Activated CD8-positive, alpha-beta memory T cell treated with anti-CD3 and anti-CD28 coated beads for 36 hours (primary cell): ENCODE data around the gene FIP1L1. TPM values are rescaled to one million over a fixed set of nuclear protein-coding genes. Genes with fewer than 3 reads are reported as not detected.
"Not testable (repeated sequence)": the region's sequence is repeated elsewhere in the genome, so short reads cannot be mapped to it uniquely, and the experiment has no call there.

Experiments used
- CTCF ChIA-PET: fragments of 350-600 bp; sonication (Branson Sonifier 250); formaldehyde crosslinking; loops from one replicate; lab custom pipeline; 2021; ENCODE audit warnings: antibody characterized with exemption; lab: Charles Lee
- POLR2A ChIA-PET: fragments of 350-600 bp; sonication (Branson Sonifier 250); formaldehyde crosslinking; loops from one replicate; lab custom pipeline; 2021; ENCODE audit warnings: antibody characterized with exemption; lab: Charles Lee
- total RNA-seq, 2 experiments: library from RNA; stranded (reverse); gene quantifications; one replicate each; pipeline ENCODE4 v1.2.3, GENCODE V29; 2021

Gene FIP1L1
- total RNA-seq, 2 experiments from 2014 or later = 74.1 to 75.4 TPM

DNA sequence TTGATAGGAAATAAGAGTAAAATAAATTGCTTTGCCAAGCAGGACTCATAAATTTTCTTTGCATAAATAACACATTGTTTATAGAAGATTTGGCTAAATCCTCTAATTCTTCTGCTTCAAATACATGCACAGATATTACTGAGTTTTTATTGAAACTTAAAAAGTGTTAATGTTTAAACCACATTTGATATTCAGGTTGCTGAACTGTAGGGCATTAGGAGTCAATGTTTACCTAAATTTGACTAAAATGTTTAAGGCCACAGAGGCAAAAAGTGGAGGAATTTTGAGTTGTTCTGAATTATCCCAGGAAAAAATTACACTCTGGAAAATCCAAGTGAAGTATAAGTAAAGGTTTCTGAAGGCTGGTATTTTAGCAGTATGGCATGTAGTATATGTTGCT is 78.7 kb downstream of the FIP1L1 start:
- CTCF ChIA-PET = no interaction called here
- POLR2A ChIA-PET = no interaction called here

DNA sequence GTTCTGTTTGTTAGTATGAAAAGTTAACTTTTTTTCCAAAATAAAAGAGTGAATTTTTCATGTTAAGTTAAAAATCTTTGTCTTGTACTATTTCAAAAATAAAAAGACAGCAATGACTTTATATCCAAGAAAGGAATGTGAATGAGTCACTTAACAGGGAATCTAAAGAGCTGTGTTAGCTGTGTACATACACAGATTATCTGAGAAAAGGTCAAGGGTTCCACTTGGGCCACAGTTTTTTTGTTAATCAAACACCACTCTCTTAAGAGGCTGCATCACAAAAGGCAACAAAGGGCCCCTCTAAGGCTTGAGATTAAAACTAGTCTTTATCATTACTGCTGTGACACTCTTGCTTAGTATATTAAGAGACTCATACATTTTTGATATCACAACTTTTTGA is 82.1 kb downstream of the FIP1L1 start:
- ChIA-PET POLR2A (interaction anchor here (0.7 kb wide), 1 partner anchor 94 kb away, joined by 3 read pairs; no protein-coding TSS in a partner anchor), CTCF (interaction anchor here (0.7 kb wide), 2 partner anchors 51 to 383 kb away, joined by 3 to 5 read pairs; no protein-coding TSS in a partner anchor)

DNA sequence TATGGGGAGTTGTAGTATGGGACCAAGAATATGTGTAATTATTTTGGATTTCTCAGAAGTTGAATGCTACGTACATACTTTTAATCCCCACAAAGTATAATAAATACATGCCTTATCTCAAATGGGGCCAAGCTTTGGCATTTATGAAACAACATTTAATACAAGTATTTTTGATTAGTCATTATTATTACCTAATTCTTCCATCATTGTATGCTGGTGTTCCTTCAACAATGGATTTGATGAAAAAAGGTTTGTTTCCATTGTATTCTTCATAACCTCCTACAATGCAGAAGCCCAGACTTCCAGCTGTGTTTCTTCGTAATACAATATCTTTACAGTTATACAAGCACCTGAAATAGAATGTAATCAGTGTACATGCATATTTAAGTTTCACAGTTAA is 83.8 kb downstream of the FIP1L1 start:
- ChIA-PET POLR2A (no interaction called here), CTCF (no interaction called here)

DNA sequence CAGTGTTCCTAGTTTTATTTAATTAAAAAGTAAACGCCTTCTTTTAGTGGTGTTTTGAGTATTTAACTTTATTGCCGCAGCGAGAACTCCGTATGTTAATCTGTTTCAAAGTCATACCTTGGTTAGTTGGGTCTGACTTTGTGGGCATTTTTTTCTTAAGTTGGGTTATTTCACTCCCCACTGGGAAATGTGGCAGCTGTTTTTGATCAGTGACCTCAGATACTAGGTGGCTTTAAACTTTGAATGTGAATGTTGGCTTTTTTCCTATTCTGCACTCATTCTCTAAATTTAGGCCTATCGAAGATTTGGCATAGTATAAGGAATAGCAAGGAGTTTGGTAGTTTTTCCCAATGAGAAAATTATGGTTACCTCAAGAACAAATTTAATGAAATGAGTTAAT is 85.9 kb downstream of the FIP1L1 start:
- POLR2A ChIA-PET = no interaction called here
- CTCF ChIA-PET = no interaction called here

DNA sequence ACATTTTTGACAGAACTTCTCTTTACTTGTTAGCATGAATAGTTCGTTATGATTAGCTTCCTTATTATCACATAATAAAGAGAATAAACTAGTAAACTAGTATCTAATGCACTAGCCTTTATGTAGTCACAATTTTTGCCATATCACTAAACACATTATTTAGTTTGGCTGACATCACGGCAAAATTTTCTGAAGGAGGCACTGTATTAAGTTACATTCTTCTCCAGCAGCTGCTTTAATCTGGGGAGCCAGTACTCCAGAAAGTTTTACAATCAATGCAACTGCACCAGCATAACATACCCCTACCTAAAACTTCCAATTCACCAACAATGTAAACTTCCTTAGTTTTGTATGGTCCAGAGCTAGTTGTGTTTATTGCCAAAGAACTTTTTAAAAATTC is 87.8 kb downstream of the FIP1L1 start:
- CTCF ChIA-PET = no interaction called here
- POLR2A ChIA-PET = no interaction called here

DNA sequence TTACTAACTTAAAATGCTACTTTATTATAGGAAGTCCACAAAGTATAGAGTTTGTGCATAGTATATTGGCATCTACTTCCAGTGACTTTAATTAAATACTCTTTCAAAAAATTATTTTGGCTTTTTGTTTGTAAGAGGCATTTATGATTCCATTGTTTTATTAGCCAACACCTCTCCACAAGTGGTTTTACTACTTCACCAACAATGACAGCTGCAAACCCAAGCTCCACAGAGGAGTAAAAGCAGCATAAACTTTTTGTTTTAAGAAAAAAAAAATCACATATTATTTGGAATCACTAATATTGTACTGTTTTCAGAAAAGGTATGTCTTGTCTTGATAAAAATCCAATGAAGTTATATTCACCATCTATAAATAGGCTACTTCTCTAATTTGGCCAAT is 88.5 kb downstream of the FIP1L1 start:
- CTCF ChIA-PET = no interaction called here
- POLR2A ChIA-PET = no interaction called here

DNA sequence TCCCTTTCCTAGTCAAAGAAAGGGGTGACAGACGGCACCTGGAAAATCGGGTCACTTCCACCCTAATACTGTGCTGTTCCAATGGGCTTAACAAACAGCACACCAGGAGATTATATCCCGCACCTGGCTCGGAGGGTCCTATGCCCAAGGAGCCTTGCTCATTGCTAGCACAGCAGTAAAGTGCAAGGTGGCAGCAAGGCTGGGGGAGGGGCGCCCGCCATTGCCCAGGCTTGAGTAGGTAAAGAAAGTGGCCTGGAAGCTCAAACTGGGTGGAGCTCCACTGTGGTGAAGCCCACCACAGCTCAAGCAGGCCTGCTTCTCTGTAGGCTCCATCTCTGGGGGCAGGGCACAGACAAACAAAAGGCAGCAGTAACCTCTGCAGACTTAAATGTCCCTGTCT is 89.1 kb downstream of the FIP1L1 start:
- CTCF ChIA-PET, POLR2A ChIA-PET: not testable (repeated sequence)

DNA sequence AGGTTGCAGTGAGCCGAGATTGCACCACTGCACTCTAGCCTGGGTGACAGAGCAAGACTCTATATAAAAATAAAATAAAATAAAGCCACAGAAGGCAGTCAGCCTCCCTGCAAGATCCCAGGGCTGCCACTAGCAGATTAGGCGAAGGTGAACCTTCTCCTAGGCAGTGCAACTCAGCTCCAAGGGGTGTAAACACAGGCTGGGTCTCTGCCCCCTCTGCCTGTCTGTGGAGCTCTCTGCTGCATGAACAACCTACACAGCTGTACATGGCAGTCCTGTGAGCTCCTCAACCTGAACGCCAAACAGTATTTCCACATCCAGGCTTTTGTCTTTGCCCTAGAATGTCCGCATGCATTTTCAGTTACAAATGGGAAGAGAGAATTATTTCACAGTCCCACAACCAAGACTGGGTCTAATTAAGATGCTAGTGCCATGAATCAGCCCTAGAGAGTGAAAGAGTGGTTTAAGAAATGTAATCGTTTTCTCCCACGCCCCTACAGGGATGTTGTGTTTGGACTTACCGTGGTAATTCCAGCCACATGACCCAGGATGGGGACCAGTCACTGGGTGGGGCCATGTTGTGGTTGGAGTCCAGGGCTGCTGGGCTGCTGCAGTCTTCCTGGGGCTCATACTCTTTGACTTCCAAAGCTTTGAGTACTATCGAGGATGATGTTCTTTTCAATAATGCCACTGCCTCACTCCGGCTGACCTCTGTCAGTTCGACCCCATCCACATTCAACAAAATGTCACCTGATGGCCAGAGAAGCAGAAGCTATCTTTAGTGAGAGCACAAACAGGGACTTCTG is 99.0 kb downstream of the FIP1L1 start:
- ChIA-PET POLR2A (no interaction called here), CTCF (no interaction called here)

DNA sequence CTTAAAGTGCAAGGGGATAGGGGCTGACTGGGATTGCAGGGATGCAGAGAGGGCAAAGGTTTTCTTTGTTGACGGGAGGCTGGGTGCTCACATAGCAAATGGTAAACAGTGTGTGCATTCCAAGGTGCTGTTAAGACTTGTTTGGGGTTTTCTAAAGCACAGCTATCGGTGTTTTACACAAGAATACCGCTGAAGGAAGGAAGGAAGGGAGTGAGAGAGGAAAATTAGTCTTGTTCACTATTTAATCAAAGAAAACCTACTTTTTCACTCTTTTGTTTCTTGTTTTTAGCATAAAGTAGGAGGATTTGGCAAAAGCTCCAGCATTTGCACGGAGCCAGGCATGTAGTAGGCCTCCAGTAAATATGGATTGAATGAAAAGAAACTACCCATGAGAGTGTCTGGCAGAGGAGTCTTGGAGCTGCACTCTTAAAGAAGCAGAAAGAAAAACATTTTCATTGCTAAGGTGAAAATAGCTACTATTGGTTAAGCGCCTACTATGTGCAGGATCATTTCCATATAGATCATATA is 99.7 kb downstream of the FIP1L1 start:
- CTCF ChIA-PET = no interaction called here
- POLR2A ChIA-PET = no interaction called here

DNA sequence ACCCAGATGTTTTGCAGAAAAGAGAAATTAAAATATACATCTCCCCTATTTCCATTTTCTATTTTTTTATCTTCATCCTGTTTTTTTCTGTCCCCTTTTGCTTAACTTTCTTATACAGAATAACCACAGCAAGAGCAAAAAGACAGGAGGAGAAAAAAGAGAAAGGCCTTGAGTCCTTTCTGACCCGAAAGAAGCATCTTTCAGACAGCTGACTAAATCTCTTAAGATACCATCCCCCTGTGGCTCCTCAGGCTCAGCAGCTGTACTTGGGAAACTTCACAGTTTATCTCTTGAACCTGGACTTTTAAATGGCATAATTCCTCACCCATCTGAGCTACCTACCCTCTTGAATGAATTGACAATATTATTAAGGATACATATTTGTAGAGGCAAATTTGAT is 100.2 kb downstream of the FIP1L1 start:
- CTCF ChIA-PET = no interaction called here
- POLR2A ChIA-PET = no interaction called here

DNA sequence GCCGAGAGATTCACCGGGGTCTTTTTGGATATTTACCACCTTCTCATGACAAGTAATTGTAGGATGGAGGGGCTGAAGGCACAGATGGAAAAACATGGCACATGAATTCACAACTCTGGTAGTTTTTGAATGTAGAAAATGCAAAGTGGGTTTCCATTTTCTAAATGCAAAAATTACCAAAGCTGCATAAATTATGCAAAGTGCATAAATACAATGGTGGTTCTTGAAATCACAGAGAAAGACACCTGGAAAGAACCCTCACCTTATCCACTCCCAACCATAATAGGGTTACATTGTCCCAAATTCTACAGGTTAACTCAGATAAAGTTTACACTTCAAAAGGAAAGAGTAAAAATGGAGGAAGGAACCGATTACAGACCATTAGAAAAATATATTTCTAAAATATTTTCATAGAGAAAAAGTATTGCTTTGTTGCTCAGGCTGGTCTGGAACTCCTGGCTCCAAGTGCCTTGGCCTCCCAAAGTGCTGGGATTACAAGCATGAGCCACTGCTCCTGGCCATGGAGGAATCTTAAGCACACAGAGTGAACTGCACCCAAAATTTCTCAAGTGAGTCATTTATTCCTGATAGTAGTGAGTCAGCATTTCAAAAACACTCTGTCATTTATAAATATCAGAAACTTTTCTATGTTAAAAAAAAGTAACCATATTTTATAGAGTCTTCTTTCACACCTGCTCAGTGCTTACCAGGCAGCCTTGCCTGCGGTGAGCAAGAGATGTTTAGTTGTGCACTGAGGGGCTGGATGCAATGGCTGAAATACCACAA is 101.4 kb downstream of the FIP1L1 start:
- CTCF ChIA-PET = no interaction called here
- POLR2A ChIA-PET = no interaction called here

DNA sequence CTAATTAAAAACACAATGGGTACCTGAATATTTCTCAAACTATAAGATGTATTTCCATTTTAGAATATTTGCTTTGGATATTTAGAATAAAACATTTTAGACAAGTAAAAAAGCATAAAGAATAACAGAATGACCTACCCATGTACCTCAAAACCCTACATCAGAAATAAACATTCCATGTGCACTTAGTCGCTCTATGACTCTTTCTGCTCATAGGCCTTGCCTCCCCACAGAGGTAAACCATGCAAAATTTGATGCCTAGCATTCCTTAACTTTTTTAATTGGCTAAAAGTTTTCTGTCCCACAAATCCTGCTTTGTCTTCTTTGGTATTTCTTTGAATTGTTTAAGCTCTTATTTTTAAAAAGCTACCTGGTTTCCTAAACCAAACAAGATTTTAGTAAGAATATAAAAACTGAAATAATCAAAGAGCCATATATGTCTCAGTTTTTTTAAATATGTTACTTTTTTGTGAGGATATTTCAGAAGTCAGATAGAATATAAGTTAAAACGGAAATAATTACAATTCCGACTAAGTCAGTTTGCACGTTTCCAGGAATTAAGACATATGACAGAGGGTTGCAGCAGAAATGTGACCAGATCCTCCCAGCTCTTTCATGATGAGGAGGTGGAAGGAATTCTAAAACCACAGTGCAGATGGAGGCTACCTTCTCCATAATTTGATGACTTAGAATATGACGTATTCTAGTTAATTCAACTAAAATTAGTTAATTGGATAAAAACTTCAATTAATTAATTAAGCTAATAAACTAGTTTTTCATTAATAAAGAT is 102.5 kb downstream of the FIP1L1 start:
- ChIA-PET POLR2A (no interaction called here), CTCF (no interaction called here)

DNA sequence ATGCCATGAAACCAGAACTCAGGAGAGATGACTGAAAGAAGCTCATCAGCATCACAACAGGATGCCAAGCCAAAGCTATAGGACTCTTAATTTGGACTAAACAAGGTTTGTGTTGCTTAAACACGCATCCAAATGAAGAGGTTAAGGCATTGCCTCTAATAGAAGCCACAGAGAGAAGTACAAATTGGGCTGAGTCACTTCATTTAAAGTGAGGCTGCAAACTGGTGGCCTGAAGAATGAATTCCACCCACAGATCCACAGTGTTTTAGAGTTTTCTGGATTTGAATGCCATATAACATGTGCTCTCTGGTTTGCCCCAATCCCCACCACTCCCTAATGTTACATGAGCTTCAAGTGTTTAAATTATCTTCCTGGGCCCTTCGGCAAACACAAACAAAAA is 103.5 kb downstream of the FIP1L1 start:
- CTCF ChIA-PET = no interaction called here
- POLR2A ChIA-PET = no interaction called here

DNA sequence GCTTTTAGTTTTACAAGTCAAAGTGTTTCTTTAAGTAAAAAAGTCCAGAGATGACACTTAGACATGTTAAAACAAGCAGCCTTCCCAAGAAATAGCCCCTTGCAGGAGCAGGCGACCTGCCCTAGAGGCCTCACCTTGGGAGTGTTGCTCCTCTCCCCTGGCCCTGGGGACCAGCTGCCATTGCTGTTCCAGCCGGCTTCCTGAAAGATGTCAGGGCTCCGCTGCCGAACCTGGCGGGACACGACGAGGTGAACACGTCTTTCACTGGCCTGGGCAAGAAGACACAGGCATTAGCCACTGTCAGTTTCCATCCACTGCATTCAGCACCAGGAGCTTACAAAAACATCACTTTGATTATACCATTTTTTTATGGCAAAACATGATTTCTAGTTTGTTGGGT is 104.1 kb downstream of the FIP1L1 start:
- CTCF ChIA-PET = no interaction called here

DNA sequence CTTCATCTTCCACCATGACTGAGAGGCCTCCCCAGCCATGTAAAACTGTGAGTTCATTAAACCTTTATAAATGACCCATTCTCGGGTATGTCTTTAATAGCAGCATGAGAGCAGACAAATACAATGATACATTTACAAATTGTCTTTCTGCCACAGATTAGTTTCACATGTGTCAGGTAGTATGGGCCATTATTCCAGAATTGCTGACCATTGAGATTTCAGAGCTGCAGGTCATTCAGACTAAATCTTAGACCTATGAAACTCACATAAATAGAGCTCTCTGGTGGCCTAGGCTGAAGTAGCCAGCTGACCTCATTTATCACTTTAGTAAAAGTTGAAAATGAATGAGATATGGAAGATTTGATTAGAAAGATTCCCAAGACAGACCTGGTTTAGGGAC is 105.8 kb downstream of the FIP1L1 start:
- ChIA-PET CTCF (no interaction called here), POLR2A (no interaction called here)

More for the DNA sequence above, 104.1 kb downstream of the FIP1L1 start:
- POLR2A ChIA-PET = no interaction called here

DNA sequence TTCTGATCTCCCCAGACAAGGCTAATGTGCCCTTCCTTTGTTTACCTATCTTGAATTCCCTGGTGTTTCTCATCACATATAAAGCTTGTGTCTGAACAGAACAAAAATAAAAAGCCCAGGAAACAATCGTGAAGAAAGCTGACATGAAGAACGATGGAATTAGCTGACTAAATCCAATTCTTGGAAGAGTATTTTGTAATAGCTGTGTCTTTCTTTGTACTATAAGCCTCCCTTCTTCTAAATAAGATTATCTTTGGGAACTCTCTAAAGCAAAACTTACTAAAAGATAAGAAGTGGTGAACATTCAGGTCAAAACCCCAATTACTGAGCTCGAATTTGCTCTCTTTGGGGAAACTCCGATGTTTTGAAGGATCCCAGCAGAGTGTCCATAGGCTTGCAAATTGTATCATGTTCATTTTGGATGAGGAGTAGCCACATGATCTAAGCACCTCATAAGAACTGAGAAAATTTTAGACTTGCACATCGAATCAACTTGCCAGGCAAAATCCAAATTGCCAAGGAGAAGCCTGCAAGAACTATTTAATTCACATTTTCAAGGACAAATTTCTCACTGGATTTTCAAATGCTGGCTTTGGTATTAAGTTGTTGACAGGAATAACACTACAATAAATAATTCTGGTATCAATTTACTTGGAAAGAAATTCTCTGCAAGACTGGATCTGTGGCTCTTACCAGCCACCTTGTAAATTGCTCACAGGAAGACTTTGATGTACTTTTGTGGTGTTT is 107.6 kb downstream of the FIP1L1 start:
- ChIA-PET POLR2A (no interaction called here), CTCF (no interaction called here)

DNA sequence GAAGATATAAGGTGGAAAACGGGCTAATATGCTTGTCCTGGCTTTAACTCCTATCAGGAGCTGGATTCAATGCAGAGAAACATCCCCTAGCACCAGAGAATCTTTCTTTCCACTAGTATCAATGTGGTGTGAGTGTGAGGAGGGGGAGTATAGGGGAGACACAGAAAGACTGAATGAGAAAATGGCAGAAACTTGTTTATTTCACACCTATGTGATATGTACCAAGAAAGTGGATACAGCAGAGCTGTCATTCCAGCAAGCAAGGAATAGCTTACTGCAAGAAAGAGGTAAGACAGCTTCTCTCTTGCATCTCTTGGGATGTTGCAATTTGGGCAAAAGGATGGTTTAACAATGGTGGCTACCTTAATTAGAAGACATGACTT is 108.2 kb downstream of the FIP1L1 start:
- CTCF ChIA-PET = no interaction called here

DNA sequence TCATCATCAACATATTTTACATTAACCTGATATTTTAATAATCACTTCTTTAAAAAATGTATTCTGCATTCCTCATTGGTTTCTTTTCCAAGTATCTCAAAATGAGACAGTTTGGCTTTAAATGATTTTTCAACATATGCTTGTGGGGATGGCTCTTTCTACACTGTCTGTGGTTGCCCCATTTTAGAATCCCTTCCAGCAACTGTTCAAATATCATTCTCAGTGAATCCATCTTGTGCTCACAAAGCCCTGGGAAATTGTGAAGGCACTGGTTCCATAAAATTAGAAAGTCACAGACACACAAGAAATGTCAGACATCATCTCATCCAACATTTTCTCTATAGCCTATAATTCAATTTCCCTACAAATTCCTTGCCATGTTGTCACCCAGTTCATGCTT is 110.3 kb downstream of the FIP1L1 start:
- CTCF ChIA-PET = no interaction called here
- POLR2A ChIA-PET = no interaction called here

More for the DNA sequence above, 108.2 kb downstream of the FIP1L1 start:
- POLR2A ChIA-PET = no interaction called here

DNA sequence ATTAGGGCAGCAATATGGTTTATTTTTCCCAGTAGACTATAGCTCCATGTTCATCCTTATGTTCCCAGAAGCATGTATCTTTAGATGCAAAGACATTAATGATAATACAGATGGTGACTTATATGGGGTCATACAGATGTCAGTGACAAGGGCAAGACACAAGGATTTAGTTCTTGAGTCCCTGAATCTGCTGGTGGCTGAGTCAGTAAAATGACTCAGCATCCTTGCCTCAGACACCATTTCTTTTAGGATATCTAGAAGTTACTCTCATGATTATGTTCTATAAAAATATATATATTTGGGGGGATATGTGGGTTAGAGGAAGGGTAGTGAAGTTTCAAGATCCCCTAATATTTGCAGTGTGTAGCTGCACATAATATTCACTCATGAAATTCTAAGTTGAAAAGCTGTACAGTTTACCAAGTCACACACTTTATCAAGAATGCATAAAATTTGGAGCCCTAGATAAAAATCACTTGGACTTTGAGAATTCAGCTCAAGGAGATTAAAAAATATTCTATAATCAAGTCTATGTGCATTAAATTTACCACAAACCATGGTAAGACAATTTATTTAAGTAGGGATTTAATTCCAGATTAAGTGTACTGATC is 111.9 kb downstream of the FIP1L1 start:
- POLR2A ChIA-PET = no interaction called here
- CTCF ChIA-PET = interaction anchor here (1.4 kb wide), 1 partner anchor 13 kb away, joined by 3 read pairs; no protein-coding TSS in a partner anchor
